ENCODE data around the gene EDN3. TPM values are rescaled to one million over a fixed set of nuclear protein-coding genes. Genes with fewer than 3 reads are reported as not detected.
A peak's percentile ranks its signal among the peaks of the same experiment; 100 is the strongest.

EDN3 gene
- total RNA-seq, 2 experiments from 2014 or later: not detected

DNA sequence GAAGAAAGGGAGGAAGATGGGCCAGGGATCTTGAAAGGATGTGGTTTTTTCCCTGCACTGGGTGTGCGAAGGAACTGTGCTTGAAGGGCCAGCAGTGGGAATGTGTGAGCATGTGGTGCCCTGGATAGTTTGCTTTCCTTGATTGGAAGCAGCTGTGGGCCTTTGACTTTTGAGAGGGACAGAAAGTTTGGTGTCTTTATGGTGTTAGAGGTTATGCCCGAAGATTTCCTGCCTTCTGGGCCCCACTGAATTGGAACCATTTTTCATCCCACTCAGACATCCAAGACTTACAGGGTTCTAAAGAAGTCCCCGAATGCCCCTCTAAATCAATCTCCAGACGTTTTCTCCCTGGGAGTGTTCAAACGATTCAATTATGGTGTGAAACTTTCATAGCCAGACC, 23.5 kb upstream of the EDN3 start:
- Mint-ChIP-seq H3K9me3 (ENCODE audit: insufficient read depth) (no peaks in the 10 kb centered on the region), H3K27me3 (ENCODE audit: low read depth) (peaks cover 9% of the 10 kb centered on the region), H3K36me3 (ENCODE audit: low read depth) (no peaks in the 10 kb centered on the region), H3K27ac (no peak overlapping the region), H3K4me1 (ENCODE audit: low read depth) (peaks cover 37% of the 10 kb centered on the region), H3K4me3 (no peak overlapping the region)
- ChIA-PET CTCF (interaction anchor here (1.4 kb wide), 1 partner anchor 11 kb away, joined by 3 read pairs; no protein-coding TSS in a partner anchor), POLR2A (no interaction called here)
- DNase-seq (no peak), ATAC-seq (no peak)

DNA sequence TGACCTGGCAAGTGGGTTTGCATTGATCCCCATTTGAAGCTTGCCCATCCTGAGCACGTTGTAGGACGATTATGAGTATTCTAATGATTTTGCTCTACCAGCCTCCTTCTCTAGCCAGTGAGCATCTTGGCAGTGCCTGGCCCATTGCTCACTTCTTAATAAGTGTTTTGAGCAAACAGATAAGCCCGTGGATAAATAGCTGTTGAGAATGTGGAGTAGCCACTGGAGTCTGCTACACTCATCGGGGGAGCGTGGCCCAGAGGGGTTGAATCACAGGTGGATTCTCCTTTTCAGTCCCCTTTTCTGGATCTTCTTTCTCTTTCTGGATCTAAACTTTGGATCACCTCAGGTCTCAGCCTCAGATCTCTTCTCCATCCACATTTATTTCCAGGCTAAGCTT, 15.9 kb upstream of the EDN3 start:
- Mint-ChIP-seq H3K27ac (no peak overlapping the region), H3K4me3 (no peak overlapping the region), H3K4me1 (ENCODE audit: low read depth) (no peaks in the 10 kb centered on the region), H3K27me3 (ENCODE audit: low read depth) (peaks cover 26% of the 10 kb centered on the region), H3K36me3 (ENCODE audit: low read depth) (no peaks in the 10 kb centered on the region), H3K9me3 (ENCODE audit: insufficient read depth) (no peaks in the 10 kb centered on the region)
- CTCF ChIA-PET: no interaction called here
- ATAC-seq (no peak), DNase-seq (no peak)
- POLR2A ChIA-PET: interaction anchor here (0.5 to 0.9 kb wide), 2 partner anchors 13 to 22 kb away, joined by 3 read pairs; no protein-coding TSS in a partner anchor

DNA sequence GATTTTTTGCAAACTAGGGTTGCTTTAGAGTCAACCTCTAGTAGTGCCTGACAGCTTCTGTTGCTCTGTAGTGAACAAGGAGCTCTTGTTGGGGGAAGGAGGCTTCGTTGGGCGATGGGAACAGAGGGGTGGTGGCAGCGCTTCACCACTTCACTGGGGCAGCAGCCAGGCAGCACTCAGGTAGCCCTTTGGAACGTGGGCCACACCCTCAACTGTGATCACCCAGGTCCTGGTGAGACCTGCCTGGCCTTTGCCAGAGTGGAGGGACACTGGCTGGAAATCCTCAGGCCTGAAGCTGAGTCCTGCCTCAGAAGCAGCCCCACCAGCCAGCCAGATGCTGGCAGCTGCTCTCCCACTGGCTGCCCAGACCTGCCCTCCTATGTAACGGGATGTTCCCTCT, 10.4 kb upstream of the EDN3 start:
- no peak for ATAC-seq
- CTCF ChIA-PET: interaction anchor here (1.2 kb wide), 1 partner anchor 67 kb away, joined by 5 read pairs; no protein-coding TSS in a partner anchor

DNA sequence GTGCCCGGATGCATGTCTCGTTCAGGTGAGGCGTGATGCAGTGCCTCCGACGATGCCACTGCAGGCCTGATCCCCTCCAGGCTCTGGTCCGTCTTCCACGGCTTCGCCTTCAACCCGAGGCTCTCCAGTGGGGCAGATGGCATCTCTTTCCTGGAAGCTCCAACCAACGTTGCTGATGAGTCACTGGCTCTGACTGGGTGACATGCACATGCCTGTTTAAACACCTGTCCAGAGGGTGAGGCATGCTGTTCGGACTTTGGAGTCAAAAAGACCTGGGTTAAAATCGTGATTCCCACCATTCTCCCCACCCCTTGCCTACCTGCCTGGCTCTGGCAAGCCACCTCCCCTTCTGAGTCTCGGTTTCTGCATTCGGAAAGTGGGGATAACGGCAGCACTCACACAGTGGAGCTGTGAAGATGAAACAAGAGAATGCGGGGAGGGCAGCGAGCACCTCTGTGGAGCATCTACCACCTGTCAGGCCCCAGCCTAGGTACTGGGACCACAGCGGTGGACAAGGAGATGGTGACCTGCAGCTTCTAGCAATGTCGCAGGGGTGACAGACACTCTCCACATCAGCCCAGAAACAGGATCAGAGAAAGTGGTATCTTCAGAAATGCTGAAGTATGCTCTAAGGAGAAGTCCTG, 8.5 kb upstream of the EDN3 start:
- Mint-ChIP-seq H3K9me3 (ENCODE audit: insufficient read depth) (no peaks in the 10 kb centered on the region), H3K36me3 (ENCODE audit: low read depth) (no peaks in the 10 kb centered on the region), H3K27me3 (ENCODE audit: low read depth) (peaks cover 27% of the 10 kb centered on the region), H3K4me3 (no peak overlapping the region), H3K27ac (no peak overlapping the region), H3K4me1 (ENCODE audit: low read depth) (peaks cover 11% of the 10 kb centered on the region)
- ChIA-PET POLR2A (no interaction called here), CTCF (no interaction called here)
- no peak for DNase-seq
- no peak for ATAC-seq

More for the DNA sequence above, 10.4 kb upstream of the EDN3 start:
- DNase-seq: no peak
- Mint-ChIP-seq H3K9me3 (ENCODE audit: insufficient read depth) (no peaks in the 10 kb centered on the region), H3K27me3 (ENCODE audit: low read depth) (peaks cover 15% of the 10 kb centered on the region), H3K4me3 (no peak overlapping the region), H3K36me3 (ENCODE audit: low read depth) (no peaks in the 10 kb centered on the region), H3K4me1 (ENCODE audit: low read depth) (peaks cover 11% of the 10 kb centered on the region), H3K27ac (no peak overlapping the region)
- POLR2A ChIA-PET: no interaction called here

DNA sequence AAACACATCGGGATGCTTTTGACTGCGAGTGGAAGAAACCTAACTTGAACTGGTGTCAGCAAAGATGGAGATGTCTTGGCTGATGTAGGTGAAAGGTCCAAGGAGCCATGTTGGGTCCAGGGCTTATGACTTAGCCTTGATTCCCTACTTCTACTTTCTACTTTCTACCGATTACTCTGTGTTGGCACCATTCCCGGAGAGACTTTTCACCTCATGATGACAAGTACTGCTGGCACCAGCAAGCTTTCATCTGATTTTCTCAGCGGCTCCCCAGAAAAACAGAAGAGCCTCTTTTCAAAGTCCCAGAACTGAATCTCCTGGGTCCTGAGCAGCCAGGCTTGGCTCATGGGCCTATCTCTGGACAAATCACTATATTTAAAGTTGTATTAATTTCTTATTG, 4.9 kb upstream of the EDN3 start:
- H3K4me1 Mint-ChIP-seq (ENCODE audit: low read depth): peaks cover 11% of the 10 kb centered on the region
- ATAC-seq (no peak), DNase-seq (no peak)
- CTCF ChIA-PET: no interaction called here
- H3K4me3 Mint-ChIP-seq: no peak overlapping the region
- POLR2A ChIA-PET: no interaction called here
- no peaks in the 10 kb centered on the region for H3K9me3 Mint-ChIP-seq (ENCODE audit: insufficient read depth)
- peaks cover 57% of the 10 kb centered on the region for H3K27me3 Mint-ChIP-seq (ENCODE audit: low read depth)
- no peaks in the 10 kb centered on the region for H3K36me3 Mint-ChIP-seq (ENCODE audit: low read depth)
- no peak overlapping the region for H3K27ac Mint-ChIP-seq

DNA sequence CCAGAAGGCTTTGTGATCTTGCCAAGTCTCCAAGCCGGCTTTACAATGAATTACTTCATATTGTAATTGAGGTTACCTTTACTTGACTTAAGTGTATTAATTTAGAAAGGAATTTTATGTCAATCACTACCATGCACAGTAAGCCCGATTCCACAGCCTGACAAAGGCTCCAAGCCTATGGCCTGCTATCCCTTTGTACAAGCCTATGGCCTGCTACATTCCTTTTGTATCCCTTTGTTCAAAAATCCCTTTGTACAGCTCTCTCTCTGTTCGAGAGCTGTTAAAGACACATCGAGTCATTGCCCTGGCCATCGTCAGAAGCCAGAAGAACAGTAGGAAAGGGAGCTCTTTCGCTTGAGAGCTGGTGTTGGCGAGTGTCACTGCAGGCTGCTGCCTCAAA, 2.7 kb upstream of the EDN3 start:
- H3K9me3 Mint-ChIP-seq (ENCODE audit: insufficient read depth): no peaks in the 10 kb centered on the region
- H3K4me1 Mint-ChIP-seq (ENCODE audit: low read depth): peaks cover 9% of the 10 kb centered on the region
- POLR2A ChIA-PET: no interaction called here
- no peaks in the 10 kb centered on the region for H3K36me3 Mint-ChIP-seq (ENCODE audit: low read depth)
- peaks cover 71% of the 10 kb centered on the region for H3K27me3 Mint-ChIP-seq (ENCODE audit: low read depth)
- ATAC-seq: no peak
- no peak for DNase-seq
- H3K4me3 Mint-ChIP-seq: no peak overlapping the region
- no peak overlapping the region for H3K27ac Mint-ChIP-seq
- CTCF ChIA-PET: no interaction called here

DNA sequence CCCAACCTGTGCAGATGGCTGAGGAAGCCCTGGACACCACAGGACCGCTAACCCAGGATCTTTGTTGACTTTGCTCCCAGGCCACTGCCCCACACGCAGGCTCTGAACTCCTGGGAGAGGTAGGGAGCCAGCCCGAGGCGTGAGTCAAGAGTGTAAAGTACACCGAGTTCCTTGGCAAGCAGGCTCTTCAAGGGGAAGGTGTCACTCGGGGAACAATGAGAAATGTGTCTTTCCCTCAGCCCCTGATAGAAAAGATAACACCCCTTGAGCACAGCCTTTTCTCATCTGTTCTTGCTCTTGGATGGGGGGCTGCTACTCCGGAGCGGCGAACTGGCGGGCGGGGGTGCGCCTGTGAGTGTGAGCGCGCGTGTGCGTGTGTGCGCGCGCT, 472 bp upstream of the EDN3 start:
- H3K27ac Mint-ChIP-seq: no peak overlapping the region
- H3K9me3 Mint-ChIP-seq (ENCODE audit: insufficient read depth): no peaks in the 10 kb centered on the region
- peaks cover 7% of the 10 kb centered on the region for H3K4me1 Mint-ChIP-seq (ENCODE audit: low read depth)
- POLR2A ChIA-PET: no interaction called here
- ATAC-seq (no peak), DNase-seq (no peak)
- H3K27me3 Mint-ChIP-seq (ENCODE audit: low read depth): peaks cover 79% of the 10 kb centered on the region
- CTCF ChIA-PET: no interaction called here
- H3K4me3 Mint-ChIP-seq: no peak overlapping the region
- no peaks in the 10 kb centered on the region for H3K36me3 Mint-ChIP-seq (ENCODE audit: low read depth)

DNA sequence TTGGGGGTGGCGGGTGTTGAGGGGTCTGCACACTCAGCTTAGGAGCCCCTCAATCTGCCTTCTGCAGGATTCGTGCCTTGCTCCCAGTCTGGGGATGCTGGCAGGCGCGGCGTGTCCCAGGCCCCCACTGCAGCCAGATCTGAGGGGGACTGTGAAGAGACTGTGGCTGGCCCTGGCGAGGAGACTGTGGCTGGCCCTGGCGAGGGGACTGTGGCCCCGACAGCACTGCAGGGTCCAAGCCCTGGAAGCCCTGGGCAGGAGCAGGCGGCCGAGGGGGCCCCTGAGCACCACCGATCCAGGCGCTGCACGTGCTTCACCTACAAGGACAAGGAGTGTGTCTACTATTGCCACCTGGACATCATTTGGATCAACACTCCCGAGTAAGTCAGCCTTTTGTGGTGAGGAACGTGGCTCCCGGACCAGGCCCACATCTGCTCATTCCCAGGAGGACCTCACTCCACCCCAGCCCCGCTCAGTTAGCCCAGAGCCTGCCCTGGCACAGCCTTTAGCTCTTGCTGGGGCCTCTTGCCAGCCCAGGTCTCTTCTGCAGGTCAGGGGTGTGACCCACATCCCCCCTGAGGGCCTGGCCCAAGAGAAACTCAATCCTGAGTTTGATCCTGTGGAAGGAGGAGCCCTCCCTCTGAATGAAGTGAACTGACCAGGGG, 1.1 kb downstream of the EDN3 start:
- Mint-ChIP-seq H3K36me3 (ENCODE audit: low read depth) (no peaks in the 10 kb centered on the region), H3K4me3 (no peak overlapping the region), H3K27me3 (ENCODE audit: low read depth) (peaks cover 76% of the 10 kb centered on the region), H3K9me3 (ENCODE audit: insufficient read depth) (no peaks in the 10 kb centered on the region), H3K4me1 (ENCODE audit: low read depth) (peaks cover 7% of the 10 kb centered on the region), H3K27ac (no peak overlapping the region)
- no peak for ATAC-seq
- CTCF ChIA-PET: interaction anchor here (0.6 kb wide), 1 partner anchor 1358 kb away, joined by 3 read pairs; no protein-coding TSS in a partner anchor
- POLR2A ChIA-PET: no interaction called here
- DNase-seq: no peak

DNA sequence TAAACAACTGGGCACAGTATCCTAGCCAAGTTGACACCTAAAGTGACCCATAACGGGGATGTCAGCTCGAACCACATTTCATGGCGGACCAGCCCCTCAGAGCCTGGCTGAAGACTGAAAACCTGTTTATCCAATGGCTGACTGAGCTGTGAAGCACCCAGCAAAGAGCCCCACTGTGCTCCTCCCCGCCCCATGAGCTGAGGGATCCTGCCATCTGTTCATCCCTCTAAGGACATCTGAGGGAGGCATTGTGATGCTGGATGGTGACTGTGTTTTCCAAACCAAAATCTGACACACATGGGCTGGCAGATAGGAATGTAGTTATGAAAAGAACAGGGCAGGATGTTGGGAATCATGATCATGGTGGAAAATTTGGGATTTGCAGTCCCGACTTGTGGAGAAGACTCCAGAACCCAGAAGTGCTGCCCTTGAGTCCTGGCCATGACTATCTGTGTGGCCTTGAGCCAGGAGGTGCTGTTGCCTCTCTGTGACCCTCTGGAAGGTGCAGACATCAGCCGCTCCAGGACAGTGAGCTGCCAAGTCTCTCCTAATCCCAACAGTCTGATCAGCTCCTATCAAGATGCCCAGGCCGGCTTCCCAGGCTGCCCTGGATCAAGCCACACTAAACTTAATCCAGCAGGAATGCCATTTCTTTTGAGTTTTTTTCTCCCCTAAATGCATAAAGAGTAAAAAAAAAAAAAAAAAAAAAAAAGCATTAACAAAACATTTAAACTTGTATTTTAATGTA, 5.7 kb downstream of the EDN3 start:
- ChIA-PET POLR2A (interaction anchor here (1.0 kb wide), 1 partner anchor 22 kb away, joined by 3 read pairs; no protein-coding TSS in a partner anchor), CTCF (no interaction called here)
- ATAC-seq: no peak
- H3K36me3 Mint-ChIP-seq (ENCODE audit: low read depth): no peaks in the 10 kb centered on the region
- H3K9me3 Mint-ChIP-seq (ENCODE audit: insufficient read depth): no peaks in the 10 kb centered on the region
- H3K27me3 Mint-ChIP-seq (ENCODE audit: low read depth): peaks cover 43% of the 10 kb centered on the region
- peaks cover 17% of the 10 kb centered on the region for H3K4me1 Mint-ChIP-seq (ENCODE audit: low read depth)
- H3K4me3 Mint-ChIP-seq: no peak overlapping the region
- H3K27ac Mint-ChIP-seq: no peak overlapping the region
- DNase-seq: no peak

DNA sequence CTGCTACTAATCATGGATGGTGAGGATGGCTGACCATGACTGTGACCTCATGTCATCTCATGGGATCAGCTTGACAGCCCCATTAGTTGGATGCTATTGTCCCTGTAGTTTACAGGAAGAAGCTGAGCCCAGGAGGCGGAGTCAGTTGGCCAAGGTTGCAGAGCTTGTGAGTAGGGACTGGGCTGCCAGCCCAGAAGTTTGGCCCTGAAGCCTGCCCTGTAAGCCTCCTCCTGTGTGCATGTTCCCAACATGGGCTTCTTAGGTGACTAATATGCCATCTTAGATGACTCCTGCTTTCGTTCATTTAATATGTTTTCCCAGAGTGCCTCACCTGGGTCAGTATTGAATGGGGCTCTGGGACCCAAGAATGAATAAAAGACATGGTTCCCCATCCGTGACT, 6.9 kb downstream of the EDN3 start:
- CTCF ChIA-PET: no interaction called here
- no peaks in the 10 kb centered on the region for H3K36me3 Mint-ChIP-seq (ENCODE audit: low read depth)
- H3K4me1 Mint-ChIP-seq (ENCODE audit: low read depth): peaks cover 17% of the 10 kb centered on the region
- no peak for ATAC-seq
- no peak for DNase-seq
- no peak overlapping the region for H3K4me3 Mint-ChIP-seq
- H3K9me3 Mint-ChIP-seq (ENCODE audit: insufficient read depth): no peaks in the 10 kb centered on the region
- POLR2A ChIA-PET: no interaction called here
- H3K27me3 Mint-ChIP-seq (ENCODE audit: low read depth): peaks cover 35% of the 10 kb centered on the region
- H3K27ac Mint-ChIP-seq: no peak overlapping the region

DNA sequence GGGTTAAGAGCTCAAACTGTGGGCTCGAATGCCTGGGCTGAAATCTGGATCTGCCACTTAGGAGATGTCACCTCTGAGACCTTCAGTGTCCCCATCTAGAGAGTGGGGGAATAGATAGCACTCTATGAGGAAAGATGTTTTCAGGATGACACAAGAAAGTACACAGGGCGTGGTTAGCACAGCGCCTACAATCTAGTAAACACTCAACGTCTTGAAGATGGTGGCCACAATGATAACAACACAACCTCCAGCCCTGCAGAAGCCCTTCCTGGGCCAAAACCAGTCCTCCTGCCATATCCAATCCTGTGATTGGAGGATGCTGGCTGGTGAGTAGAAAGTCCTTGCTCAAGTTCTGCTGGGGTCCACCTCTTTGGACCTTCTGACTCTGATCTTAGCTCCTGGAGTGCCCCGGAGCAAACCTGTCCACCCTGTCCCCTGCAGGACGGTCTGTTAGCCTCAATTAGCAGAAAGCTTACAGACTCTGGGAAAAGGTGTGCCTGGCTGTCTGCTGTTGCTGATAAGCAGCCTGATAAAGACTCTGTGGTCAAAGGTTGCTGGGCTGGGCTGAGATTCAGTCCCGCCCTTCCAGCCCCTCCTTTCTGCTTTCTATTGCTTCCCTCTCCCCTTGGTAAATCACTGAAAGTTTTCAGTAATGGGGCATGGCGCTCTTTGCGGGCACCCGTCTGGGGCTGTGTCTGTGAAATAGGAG, 8.2 kb downstream of the EDN3 start:
- peak; percentile 27 for ATAC-seq
- Mint-ChIP-seq H3K27me3 (ENCODE audit: low read depth) (peaks cover 22% of the 10 kb centered on the region), H3K27ac (no peak overlapping the region), H3K9me3 (ENCODE audit: insufficient read depth) (no peaks in the 10 kb centered on the region), H3K36me3 (ENCODE audit: low read depth) (no peaks in the 10 kb centered on the region), H3K4me3 (no peak overlapping the region), H3K4me1 (ENCODE audit: low read depth) (peaks cover 13% of the 10 kb centered on the region)
- no peak for DNase-seq
- ChIA-PET CTCF (no interaction called here), POLR2A (no interaction called here)

DNA sequence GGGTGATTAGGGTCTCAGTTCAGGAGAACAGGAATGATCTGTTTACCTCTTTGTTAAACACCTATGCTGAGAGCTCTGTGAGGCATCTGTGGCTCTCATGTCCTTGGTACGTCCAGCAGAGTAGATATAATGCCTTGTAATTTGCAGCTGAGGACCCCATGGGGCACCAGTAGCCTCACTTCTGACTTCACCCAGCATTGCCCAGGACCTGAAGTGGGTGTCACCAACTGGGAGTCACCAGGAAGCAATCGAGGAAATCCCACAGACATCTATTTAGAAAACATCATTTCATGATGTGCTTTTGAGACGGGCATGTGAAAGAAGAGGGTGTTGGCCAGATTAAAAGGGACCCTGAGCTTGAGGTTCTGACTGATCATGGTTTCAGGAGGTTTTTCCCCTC, 8.8 kb downstream of the EDN3 start:
- Mint-ChIP-seq H3K4me3 (no peak overlapping the region), H3K27me3 (ENCODE audit: low read depth) (peaks cover 17% of the 10 kb centered on the region), H3K27ac (no peak overlapping the region), H3K9me3 (ENCODE audit: insufficient read depth) (no peaks in the 10 kb centered on the region), H3K36me3 (ENCODE audit: low read depth) (no peaks in the 10 kb centered on the region), H3K4me1 (ENCODE audit: low read depth) (peaks cover 11% of the 10 kb centered on the region)
- CTCF ChIA-PET: no interaction called here
- POLR2A ChIA-PET: no interaction called here
- no peak for ATAC-seq
- no peak for DNase-seq
